Measurements from ENCODE around the gene CADM4.

DNA sequence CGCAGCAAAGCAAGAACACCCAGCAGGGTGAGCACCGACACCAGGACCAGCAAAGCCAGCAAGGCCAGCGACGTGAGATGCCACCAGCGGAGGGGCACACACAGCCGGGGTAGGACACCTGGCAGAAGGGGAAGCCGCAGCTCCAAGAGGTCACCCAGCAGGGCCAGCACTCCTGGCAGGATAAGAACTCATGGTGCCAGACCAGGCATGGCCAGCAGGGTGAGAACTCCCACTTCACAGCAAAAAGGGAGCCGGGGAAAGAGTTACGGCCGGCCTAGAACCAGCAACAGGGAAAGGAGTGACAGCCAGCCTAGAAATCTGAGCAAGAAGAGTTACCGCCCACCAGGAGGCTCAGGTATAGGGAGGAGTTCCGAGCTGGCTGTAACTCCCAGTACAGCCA, 27.3 kb downstream of the CADM4 start:
- TF ChIP-seq CTCF (IDR thresholded peaks at IDR 0.05) (no peak), POLR2A (IDR thresholded peaks at IDR 0.05) (no peak)

Measured in thyroid gland (tissue), 4 donors.